ENCODE measurements around the gene MYO7A. TPM values are rescaled to one million over a fixed set of nuclear protein-coding genes. Genes with fewer than 3 reads are reported as not detected.

The MYO7A gene
- total RNA-seq, 4 donors from 2014 or later: 13.4 to 29.9 (median 18.0) TPM

- no peak for ATAC-seq (ENCODE audit: low FRiP score)
- DNase-seq (ENCODE audit: low spot score): no peak
Measured at GRCh38 chr11:77211040-77211451, 83.0 kb downstream of the MYO7A start.

GRCh38 chr11:77211594-77212251 lies 83.7 kb downstream of the MYO7A start:
- no peak for ATAC-seq (ENCODE audit: low FRiP score)
- no peak for DNase-seq (ENCODE audit: low spot score)
- TF ChIP-seq CTCF (IDR thresholded peaks at IDR 0.05): no peak

More at GRCh38 chr11:77211040-77211451, 83.0 kb downstream of the MYO7A start:
- no peak for TF ChIP-seq CTCF (IDR thresholded peaks at IDR 0.05)

- DNase-seq (ENCODE audit: low spot score) (no peak), ATAC-seq (ENCODE audit: low FRiP score) (no peak)
- TF ChIP-seq CTCF (IDR thresholded peaks at IDR 0.05): no peak
Measured at GRCh38 chr11:77212314-77213007, 84.4 kb downstream of the MYO7A start.

- DNase-seq (ENCODE audit: low spot score): no peak
Measured at GRCh38 chr11:77213029-77213579, 85.1 kb downstream of the MYO7A start.

GRCh38 chr11:77213589-77214428 lies 85.8 kb downstream of the MYO7A start:
- no peak for ATAC-seq (ENCODE audit: low FRiP score)
- no peak for TF ChIP-seq CTCF (IDR thresholded peaks at IDR 0.05)
- DNase-seq (ENCODE audit: low spot score): no peak

More at GRCh38 chr11:77213029-77213579, 85.1 kb downstream of the MYO7A start:
- no peak for TF ChIP-seq CTCF (IDR thresholded peaks at IDR 0.05)
- no peak for ATAC-seq (ENCODE audit: low FRiP score)

GRCh38 chr11:77214557-77214956 lies 86.5 kb downstream of the MYO7A start:
- ATAC-seq (ENCODE audit: low FRiP score): no peak
- no peak for TF ChIP-seq CTCF (IDR thresholded peaks at IDR 0.05)
- DNase-seq (ENCODE audit: low spot score): no peak

Measured in omental fat pad (tissue), 4 donors.